ENCODE data around the gene B4GALT3.

- TF ChIP-seq ZFP3 (CRISPR knock-in tag; IDR thresholded peaks at IDR 0.05) (no peak), BACH2 (CRISPR knock-in tag; IDR thresholded peaks at IDR 0.05; ENCODE audit: borderline replicate concordance) (no peak), ZFP30 (CRISPR knock-in tag; IDR thresholded peaks at IDR 0.05) (no peak), ISL1 (CRISPR knock-in tag; IDR thresholded peaks at IDR 0.05) (no peak), TCF4 (CRISPR knock-in tag; IDR thresholded peaks at IDR 0.05; ENCODE audit: borderline replicate concordance) (no peak), ZNF8 (CRISPR knock-in tag; IDR thresholded peaks at IDR 0.05) (no peak), ZNF565 (CRISPR knock-in tag; conservative IDR thresholded peaks at IDR 0.05; ENCODE audit: low read depth) (no peak)
- TF ChIP-seq, protein P1, sequence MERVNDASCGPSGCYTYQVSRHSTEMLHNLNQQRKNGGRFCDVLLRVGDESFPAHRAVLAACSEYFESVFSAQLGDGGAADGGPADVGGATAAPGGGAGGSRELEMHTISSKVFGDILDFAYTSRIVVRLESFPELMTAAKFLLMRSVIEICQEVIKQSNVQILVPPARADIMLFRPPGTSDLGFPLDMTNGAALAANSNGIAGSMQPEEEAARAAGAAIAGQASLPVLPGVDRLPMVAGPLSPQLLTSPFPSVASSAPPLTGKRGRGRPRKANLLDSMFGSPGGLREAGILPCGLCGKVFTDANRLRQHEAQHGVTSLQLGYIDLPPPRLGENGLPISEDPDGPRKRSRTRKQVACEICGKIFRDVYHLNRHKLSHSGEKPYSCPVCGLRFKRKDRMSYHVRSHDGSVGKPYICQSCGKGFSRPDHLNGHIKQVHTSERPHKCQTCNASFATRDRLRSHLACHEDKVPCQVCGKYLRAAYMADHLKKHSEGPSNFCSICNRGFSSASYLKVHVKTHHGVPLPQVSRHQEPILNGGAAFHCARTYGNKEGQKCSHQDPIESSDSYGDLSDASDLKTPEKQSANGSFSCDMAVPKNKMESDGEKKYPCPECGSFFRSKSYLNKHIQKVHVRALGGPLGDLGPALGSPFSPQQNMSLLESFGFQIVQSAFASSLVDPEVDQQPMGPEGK (CRISPR knock-in tag; IDR thresholded peaks at IDR 0.05; ENCODE audit: borderline replicate concordance) = no peak
These were observed 21.0 kb upstream of the B4GALT3 start for GRCh38 chr1:161198194-161198896.

Data from SK-N-SH treated with all-trans-retinoic acid at 6 μM for 48 hours (cell line).